Endothelial cell of umbilical vein (primary cell): ENCODE data around the gene HTRA3.

ENCODE experiments used
- FOS ChIP-seq: IDR thresholded peaks from 2 replicates; pipeline ENCODE4 v1.6.1; 2011; ENCODE audit warnings: mild to moderate bottlenecking, low read length, moderate library complexity, borderline replicate concordance; ENCODE audit not compliant: insufficient read depth
- JUN ChIP-seq: IDR thresholded peaks from 2 replicates; pipeline ENCODE4 v1.6.1; 2011; ENCODE audit warnings: borderline replicate concordance, low read depth; ENCODE audit not compliant: insufficient read length, insufficient read depth
- POLR2A ChIP-seq: IDR thresholded peaks from 2 replicates; pipeline ENCODE4 v1.6.1; 2012; ENCODE audit warnings: low read depth, mild to moderate bottlenecking, control low read depth, low read length
- TF ChIP-seq, protein P1 (sequence below), 2 donors: IDR thresholded peaks; 1 replicate in 1 of 2; 2 replicates in 1 of 2; pipeline ENCODE4 v1.5.1; 2011; ENCODE audit warnings: low read length in 2 of 2, mild to moderate bottlenecking in 2 of 2, moderate library complexity in 2 of 2, control low read depth in 1 of 2, inconsistent platforms in 1 of 2, low read depth in 1 of 2; ENCODE audit not compliant: insufficient read depth in 1 of 2; ENCODE audit errors: extremely low read depth in 1 of 2
- TF ChIP-seq, protein P2 (sequence below): IDR thresholded peaks from 2 replicates; pipeline ENCODE4 v1.6.1; 2011; ENCODE audit not compliant: insufficient read depth, insufficient read length

DNA sequence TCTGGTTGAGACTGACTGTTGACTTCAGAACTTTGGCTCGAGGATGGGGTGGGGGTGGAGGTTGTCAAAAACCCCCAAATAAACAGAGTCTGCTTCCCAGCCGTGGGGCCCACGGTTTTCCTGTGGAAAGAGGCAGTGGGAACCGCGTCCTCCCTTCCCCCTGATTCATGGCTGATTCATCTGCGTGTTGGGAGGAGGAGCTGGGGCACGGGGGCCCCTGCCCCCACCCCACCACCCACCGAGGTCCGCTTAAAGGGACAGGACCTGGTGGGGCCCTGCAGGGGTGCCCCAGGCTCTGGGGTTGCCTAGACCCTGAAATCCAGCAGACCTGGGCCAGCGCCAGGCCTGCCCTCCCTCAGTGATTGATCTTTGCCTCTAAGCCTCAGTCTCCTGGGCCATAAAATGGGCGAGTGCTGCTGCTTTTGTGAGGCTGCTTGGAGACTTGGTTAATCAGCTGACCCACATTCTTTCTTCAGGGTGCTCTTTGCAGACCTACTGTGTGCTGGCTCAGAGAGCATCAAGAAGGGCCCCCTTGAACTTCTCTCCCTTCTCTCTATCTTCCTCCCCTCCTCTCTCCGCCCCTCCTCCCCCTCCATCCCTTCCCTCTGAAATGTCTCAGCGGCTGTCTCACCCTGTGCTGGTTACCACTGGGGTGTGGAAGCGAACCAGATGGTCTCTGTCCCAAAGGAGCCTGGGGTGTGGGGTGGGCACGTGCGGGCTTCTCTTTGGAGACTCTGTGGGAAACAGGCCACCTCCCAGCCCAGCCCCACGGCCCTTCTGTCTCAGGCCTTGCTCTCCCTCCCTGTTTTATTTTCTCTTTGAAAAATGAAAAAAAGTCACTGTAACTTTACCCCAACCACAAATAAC lies 9.1 kb downstream of the HTRA3 start:
- TF ChIP-seq FOS (peak; percentile 97), JUN (no peak), POLR2A (no peak)
- TF ChIP-seq, protein P1, sequence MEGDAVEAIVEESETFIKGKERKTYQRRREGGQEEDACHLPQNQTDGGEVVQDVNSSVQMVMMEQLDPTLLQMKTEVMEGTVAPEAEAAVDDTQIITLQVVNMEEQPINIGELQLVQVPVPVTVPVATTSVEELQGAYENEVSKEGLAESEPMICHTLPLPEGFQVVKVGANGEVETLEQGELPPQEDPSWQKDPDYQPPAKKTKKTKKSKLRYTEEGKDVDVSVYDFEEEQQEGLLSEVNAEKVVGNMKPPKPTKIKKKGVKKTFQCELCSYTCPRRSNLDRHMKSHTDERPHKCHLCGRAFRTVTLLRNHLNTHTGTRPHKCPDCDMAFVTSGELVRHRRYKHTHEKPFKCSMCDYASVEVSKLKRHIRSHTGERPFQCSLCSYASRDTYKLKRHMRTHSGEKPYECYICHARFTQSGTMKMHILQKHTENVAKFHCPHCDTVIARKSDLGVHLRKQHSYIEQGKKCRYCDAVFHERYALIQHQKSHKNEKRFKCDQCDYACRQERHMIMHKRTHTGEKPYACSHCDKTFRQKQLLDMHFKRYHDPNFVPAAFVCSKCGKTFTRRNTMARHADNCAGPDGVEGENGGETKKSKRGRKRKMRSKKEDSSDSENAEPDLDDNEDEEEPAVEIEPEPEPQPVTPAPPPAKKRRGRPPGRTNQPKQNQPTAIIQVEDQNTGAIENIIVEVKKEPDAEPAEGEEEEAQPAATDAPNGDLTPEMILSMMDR (IDR thresholded peaks at IDR 0.05; ENCODE audit: extremely low read depth in 1 of 2, insufficient read depth in 1 of 2, low read depth in 1 of 2, low read length in 2 of 2): no peak
- TF ChIP-seq, protein P2, sequence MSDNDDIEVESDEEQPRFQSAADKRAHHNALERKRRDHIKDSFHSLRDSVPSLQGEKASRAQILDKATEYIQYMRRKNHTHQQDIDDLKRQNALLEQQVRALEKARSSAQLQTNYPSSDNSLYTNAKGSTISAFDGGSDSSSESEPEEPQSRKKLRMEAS: no peak
